Putamen (tissue), 1 donor: Measurements from ENCODE around the gene SRC.
"Not testable (repeated sequence)": the region's sequence is repeated elsewhere in the genome, so short reads cannot be mapped to it uniquely, and the experiment has no call there.

Source experiments
- DNase-seq: peaks from one replicate; pipeline ENCODE4 v3.0.0-alpha.2; 2016; ENCODE audit warnings: low spot score

The SRC gene

DNA sequence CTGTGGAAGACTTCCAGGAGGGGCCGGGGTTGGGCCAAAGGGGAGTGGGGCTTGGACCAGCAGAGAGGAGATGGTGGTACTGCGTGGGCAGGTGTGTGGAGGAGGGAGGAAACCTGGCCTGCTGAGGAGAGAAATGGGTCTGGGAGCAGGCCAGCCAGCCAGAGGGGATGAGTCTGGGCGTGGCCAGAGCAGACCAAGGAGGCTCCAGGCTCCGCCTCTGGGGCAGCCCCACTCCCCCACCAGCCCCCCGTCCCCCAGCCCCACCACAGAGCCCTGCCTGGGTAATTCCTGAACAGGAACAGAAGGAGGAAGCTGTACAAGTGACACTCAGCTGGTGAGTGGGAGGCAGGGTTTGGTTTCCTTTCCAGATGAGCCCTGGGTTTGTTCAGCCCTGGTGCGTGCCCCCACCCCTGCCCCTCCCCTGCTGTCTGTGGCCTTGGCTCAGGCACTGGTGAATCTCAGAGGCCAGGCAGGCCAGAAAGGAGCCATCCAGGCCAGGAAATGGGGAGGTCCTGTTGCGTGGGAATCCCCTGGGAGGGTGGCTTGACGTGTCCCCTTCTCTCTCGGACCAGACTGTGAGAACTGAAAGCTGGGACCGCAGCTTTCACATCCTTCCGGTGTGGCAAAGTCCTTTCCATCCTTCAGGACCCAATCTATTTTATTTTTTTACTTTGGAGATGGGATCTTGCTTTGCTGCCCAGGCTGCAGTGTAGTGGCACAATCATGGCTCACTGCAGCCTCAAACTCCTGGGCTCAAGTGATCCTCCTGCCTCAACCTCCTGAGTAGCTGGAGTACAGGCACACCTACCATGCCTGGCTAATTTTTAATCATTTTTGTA is 9.4 kb upstream of the SRC start:
- DNase-seq, result peak; percentile 30

DNA sequence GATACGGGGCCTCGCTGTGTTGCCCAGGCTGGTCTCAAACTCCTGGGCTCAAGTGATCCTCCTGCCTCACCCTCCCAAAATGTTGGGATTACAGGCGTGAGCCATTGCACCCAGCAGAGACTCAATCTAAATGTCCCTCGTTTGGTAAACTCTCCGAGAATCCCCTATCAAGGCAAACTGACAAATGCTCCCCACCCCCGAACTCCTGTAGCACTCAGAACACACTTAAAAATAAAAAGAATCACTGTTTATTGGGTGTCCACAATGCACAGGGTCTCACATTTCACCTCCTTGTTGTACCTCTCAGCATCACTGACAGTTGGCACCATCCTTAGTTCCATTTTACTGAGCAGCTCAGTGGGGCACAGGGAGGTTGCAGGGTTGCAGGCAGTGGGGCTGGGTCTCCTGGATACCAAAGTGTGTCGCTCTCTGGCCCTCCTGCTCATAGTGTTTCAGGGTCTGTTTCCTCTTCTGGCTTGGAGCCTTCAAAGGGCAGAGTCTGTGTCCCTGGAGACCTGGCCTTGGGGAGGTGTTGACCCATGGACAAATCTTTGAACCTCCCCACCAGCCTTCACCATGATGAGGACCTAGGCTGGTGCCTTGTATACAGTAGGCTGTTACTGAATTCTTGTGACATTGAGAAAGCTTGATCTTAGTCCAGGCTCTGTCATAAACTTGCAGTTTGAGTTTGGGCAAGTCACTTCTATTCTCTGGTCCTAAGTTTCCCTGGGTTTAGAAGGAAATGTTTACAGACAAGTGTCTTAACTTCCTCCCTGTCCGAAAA is 8.5 kb upstream of the SRC start:
- no peak for DNase-seq

DNA sequence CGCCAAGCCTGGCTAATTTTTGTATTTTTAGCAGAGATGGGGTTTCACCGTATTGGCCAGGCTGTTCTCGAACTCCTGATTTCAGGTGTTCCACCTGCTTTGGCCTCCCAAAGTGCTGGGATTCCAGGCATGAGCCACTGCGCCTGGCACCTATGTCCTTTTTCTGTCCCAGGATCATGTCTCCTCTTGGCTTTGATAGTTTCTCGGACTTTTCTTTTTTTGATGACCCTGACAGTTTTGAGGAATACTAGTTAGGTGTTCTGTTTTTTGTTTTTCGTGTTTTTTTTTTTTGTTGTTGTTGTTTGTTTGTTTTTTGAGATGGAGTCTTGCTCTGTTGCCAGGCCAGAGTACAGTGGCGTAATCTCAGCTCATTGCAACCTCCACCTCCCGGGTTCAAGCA is 7.6 kb upstream of the SRC start:
- not testable (repeated sequence) for DNase-seq

DNA sequence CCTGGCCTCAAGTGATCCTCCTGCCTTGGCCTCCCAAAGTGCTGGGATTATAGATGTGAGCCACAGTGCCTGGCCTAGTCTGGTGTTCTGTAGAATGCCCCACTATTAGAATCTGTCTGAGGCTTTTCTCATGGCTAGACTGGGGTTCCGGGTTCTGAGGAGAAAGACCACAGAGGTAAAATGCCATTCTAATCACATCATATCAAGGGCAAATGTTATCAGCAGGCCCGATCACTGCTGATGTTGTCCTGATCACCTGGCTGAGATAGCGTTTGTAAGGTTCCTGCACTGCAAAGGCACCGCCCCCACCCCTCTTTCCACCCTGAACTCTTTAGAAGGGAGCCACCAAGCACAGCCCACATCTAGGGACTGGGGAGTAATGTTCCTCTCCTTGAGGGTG is 6.7 kb upstream of the SRC start:
- DNase-seq, result no peak

DNA sequence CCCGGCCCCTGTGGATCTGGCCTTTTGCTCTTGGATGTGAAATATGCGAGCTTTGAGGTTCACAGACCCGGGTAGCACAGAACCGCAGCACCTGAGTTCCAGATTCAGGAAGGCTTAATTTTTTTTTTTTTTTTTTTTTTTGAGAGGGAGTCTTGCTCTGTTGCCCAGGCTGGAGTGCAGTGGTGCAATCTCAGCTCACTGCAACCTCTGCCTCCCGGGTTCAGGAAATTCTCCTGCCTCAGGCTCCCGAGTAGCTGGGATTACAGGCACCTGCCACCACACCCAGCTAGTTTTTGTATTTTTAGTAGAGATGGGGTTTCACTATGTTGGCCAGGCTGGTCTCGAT is 6.2 kb upstream of the SRC start:
- not testable (repeated sequence) for DNase-seq

DNA sequence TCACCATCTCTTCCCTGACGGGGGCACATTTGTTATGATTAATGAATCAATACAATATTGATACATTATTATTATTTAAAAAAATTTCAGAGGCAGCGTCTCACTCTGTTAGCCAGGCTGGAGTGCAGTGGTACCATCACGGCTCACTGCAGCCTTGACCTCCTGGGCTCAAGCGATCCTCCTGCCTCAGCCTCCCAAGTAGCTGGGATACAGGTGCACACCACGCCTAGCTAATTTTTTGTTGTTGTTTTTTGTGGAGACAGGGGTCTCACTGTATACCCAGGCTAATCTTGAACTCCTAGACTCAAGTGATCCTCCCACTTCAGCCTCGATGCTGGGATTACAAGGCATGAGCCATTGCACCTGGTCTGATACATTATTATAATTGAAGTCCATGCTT is 4.9 kb upstream of the SRC start:
- no peak for DNase-seq

DNA sequence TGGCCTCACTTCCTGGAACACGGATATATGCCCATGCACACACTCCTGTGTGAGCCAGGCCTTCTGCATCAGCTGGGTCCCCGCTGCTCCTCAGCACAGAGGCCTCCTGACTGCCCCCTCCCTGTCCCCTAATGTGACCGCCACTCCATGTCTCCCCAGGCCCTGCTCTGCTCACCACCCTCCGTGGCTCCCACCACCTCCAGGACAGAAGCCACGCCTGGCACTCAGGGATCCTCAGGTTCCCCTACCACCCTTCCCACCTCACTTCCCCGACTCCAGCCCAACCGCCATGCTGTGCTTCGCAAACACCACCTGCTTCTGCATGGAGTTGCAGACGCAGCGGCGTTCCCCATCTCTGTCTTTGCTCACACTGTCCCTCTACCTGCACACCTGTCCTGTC is 4.3 kb upstream of the SRC start:
- DNase-seq, result no peak

DNA sequence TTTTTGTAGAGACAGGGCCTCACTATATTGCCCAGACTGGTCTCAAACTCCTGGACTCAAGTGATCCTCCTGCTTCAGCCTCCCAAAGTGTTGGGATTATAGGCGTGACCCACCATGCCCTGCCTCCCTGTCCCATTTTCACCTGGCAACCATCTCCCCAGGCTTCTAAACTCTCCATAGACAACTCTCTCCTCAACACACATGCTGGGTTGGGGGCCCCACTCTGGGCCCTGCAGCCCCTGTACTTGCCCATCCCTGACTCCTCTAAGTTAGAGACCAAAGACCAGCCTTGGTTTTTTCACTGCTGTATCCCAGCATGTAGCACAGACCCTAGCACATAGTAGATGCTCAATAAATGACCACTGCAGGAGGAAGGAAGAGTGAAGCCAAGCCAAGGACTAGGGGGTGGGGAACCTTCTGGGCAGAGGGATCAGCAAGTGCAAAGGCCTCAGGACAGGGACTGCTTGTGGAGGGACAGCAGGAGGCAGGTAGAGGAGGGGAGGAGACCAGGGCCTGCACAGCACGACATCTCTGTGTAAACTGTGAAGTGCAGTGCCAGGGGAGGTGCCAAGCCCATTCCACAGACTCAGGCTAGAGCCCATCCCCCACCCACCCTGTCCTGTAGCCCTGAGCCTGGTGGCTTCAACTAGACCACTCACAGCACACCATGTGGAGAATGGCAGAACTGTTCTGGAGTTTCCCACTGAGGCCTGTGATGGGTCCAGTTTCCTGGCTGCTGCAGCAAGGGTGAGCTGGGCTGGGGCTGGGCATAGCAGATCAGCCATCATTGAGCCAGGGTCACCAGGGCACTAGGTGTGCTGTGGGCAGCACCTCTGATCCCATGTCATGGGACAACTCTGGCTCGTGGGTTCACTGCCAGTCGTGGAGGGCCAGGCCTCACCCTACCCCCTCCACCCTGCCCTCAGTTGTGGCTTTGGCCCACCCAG is 3.4 kb upstream of the SRC start:
- no peak for DNase-seq

DNA sequence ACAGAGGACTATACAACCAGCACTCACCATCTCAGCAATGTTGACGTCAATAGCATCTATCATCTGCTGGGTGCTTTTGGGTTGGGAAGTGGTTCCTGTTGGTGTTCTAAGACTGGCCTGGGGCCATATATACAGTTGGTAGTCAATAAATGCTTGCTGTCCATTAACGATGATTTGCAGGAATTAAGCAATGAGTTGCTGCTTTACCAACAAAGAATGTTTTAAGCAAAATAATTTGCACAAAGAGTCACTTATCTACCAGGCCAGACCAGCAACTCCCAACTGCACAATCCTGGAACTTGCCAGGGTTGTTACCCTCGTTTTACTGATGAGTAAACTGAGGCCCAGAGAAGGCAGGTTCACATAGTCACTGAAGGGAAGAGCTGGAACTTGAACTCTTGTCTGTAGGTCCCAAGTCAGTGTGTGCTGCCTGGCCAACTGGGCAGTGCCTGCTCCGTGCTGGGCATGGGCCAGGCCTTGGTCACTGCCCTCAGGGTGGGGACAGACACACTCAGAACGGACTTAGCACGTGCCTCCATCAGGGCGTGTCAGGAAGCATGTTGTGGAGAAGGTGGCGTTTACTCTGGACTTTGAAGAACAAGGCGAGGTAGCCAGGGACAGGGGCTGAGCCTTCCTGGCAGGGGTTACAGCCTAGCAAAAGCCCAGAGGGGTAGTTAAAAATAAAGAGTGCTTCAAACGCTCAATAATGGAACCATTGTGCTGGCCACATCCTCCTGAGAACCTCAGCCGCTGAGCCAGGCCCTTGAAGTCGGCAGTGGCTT is 2.5 kb upstream of the SRC start:
- no peak for DNase-seq

DNA sequence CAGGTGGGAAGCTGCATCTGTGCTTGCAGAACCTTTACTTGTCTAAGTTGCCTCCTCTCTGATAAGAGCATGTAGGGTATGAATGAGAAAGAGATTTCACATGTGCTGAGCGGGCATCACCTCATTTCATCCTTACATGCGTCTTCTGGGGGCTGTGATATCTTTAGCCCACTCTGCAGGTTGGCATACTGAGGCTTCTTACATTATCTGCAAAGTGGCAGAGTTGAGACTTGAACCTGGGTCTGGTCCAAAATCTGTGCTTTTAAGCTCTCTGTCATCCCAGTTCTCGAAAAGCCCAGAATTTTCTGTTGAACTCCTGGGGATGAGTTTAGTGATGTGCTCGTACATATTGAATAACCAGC is 2.0 kb upstream of the SRC start:
- no peak for DNase-seq

DNA sequence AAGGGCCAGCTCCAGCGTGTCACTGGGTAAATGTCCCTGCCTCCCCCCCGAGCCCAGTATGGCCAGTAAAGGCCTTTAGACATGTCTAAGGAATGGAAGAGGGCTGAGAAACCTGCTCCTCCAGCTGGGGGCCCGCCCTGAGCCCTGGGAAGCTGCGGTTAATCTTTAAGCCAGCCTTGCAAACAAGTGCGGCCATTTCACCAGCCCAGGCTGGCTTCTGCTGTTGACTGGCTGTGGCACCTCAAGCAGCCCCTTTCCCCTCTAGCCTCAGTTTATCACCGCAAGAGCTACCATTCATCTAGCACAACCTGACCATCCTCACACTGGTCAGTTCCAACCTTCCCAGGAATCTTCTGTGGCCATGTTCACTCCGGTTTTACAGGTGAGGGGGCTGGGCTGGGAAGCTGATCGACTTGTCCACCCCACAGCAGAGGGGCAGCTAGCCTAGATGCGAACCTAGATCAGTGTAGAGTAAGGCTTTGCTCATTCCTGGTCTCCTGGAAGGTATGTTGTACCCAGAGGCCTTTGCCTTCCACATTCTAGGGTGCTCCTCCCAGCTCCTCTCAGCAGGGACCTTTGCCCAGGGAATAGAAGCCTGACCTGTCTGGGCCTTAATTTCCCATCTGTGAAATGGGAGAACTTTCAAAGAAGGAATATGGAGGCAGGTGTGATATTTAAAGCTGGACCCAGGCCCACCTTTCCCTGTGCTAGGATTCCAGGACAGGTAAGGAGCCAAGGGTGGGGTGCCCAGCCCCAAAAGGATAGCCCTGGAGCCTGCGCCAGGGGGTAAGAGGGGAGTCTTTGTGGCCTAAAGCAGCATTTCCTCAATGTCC is 1.2 kb upstream of the SRC start:
- DNase-seq, result no peak

DNA sequence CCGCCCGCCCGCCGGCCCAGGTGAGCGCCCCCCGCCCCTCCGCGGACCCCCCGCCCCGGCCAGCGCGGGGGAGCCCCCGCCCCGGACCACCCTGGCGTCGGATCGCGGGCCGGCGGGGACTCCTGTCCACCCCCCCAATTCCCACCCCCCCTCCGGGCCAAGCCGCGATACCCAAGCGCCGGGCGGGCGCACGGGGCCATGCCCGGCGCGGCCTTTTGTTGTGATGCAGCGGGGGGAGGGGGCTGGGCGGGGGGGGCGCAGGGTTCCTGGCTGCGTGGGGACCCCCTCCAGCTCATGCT is 245 bp downstream of the SRC start:
- no peak for DNase-seq

DNA sequence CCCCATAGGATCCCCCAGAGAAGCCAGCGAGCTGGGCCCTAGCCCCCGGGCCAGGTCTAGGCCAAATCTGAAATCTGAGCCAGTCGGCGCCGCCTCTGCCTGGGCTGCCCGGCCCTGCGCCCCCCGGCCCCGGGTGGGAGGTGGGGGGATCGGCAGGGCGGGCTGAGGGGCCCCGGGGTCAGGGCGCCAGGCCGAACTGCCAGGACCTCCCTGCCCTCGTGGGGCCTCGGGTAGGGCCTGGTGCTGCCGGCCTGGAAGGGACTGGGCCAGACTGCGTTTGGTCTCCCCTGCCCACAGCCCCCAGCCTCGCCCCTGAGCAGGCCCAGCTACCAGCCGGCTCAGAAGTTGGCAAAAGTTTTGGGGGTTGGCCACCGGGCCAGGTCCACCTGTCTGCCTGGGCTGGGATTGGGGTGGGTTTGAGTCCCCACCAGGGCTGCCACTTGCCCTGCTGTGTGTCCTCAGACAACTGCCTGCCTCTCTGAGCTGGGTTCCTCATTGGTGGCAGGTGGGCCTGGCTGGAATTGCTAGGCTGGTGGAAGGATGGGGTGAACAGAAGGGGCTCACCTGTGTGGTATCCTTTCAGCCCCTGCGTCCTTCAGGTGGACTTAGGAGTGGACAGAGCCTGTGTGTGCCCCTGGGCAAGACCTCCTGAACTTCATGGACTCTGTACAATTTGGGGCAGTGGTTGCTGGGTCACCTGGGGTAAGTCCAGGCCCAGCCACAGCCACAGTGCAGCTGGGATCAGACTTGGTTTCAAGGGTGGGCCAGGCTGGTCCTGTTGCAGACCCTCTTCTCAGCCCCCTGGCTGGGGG is 801 bp downstream of the SRC start:
- DNase-seq, result no peak

DNA sequence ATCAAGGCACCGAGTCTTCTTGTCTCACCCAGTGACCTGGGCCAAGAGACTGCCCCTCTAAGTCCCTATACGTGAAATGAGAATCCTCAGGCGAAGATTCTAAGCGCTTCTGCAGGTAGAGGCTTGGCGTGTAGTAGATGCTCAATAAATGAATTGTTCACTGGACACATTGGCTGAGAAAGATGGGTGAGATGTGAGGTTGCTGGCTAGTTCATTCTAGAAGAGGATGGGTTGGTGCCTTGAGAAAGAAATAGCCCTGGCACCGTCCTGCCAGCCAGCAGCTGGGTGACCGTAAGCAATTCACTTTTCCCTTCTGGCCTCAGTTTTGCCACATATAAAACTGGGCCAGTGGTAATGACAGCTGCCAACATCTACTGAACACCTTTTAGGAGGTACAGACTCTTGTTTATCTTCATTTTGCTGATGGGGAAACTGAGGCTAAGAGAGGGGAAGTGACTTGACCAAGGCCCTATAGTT is 1.4 kb downstream of the SRC start:
- DNase-seq, result no peak

DNA sequence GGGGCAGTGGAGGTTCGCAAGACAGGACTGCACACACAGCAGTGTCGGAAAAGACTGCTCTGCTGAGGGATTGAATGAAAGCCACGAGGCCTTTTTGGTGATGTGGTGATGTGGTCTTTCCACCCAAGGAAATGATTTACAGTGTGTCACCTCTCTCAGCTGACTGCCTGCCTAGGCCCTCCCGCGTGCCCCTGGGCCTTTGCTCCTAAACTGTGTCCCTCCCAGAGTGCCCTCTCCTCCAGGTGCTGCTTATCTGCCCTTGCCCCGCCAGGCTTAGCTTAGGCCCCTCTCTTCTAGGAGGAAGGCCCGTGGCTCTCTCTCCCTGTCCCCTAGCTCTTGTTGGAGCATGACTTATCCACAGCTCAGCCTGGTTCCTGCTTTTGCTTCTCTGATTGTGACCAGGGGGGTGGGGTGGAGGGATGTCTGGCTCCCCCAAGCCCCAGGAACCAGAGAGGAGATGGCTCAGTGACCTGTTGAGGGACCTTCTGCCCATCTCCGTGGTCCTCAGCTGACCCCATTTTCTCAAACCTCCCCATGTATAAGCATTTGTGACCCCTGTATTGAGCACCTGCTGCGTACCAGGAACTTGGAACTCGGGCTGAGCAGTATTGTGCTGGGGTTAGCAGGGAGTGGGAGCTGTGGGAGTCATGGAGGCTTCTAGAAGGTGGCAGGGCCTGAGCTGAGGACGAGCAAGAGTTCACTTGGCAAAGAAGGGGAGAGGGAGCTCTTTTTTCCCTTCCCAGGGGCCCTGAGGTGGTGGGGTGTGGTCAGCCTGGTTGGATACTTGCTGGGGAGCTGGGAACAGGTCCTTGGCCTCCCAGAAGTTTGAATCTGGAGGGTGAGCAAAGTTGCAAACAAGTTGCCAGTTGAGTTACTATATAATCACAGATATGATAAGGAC is 2.2 kb downstream of the SRC start:
- DNase-seq, result no peak

DNA sequence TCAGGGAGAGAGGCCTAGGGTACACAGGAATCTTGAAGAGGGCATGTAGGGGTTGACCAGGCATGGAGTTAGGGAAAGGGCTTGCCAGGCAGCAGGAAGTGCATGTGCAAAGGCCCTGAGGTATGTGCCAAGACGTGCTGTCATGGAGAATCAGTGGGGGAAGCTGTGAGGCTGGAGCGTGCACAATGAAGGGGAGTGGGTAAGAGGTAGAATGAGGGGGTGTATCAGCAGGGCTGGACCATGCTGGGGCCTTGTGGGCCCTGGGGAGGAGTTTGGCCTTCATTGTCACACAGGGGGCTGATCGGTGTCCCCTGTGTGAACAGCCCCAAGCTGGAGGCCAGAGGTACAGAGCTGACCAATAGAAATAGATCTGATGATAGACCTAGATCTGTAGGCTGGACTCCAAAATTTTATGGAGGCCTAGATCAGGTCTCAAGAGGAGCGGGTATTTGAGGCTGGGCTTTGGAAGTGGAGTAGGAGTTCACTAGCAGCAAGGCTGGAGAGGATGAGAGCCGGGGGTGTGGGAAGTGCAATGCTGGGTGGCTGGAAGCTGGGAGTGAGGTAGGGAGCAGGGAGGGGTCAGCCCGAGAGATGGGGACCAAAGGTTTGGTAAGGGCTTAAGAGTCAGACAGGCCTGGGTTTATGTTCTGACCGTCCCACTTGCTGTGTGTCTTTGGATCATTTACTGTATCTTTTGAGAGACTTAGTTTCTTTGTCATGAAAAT is 3.0 kb downstream of the SRC start:
- DNase-seq, result no peak

DNA sequence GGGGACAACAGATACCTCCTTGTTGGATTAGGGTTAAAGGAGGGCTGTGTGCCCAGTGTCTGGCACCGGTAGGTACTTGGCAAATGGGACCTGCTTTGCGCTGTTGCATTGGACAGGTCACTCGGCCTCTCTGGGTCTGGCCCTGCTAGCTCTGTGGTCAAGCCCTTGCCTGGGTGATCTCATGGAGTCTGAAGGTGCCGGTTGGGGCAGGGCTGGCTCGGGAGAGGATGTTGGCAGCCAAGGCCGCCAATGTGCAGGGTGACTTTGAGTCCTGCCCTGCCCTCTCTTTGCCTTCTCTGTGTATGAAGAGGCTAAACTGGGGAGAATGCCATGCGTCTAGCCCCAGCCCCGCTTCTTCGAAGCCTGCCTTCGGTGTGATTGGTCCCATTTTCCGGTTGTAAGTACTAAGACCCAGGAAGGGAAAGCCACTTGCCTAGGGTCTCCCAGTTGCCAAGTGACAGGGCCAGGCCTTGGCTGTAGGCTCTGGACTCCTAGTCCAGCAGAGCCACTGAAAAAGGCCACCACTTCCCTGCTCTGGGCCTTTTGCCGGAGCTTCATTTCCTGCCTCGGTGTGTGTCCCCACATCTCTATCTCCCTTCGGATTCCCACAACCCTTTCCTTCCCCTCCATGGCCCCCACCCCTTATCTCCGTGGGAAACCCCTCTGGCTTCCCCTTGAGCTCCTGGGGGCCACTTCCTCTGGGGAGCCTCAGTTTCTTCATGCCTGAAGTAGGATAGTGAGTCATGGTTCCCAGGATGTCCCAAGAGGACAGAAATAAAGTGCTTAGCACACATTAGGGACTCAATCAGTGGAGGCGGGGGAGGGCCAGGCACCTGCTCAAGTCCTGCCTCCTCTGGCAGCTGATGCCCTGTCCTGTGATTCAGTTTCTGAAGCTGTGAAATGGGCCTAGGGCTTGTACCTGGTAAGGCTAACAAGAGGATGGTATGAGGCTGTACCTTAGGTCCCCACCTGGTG is 3.9 kb downstream of the SRC start:
- no peak for DNase-seq
